KMS-11 (cell line): ENCODE measurements around the gene ATXN2L.
"Not testable (repeated sequence)": the region's sequence is repeated elsewhere in the genome, so short reads cannot be mapped to it uniquely, and the experiment has no call there.

ENCODE experiments used
- H2AFZ ChIP-seq: fragments of 200-600 bp; sonication (generic); 2 replicates; pipeline ENCODE4 v1.6.1; 2016; ENCODE audit warnings: antibody characterized with exemption, mixed run types, low read depth
- H3K27ac ChIP-seq: fragments of 200-600 bp; sonication (generic); 2 replicates; pipeline ENCODE4 v1.6.1; 2016; ENCODE audit warnings: mild to moderate bottlenecking, mixed run types
- H3K27me3 ChIP-seq: fragments of 200-600 bp; sonication (generic); 2 replicates; pipeline ENCODE4 v1.6.1; 2017; ENCODE audit warnings: mild to moderate bottlenecking, low read depth, mixed run types, moderate library complexity; ENCODE audit not compliant: insufficient read depth
- H3K36me3 ChIP-seq: fragments of 200-600 bp; sonication (generic); 2 replicates; pipeline ENCODE4 v1.6.1; 2017; ENCODE audit warnings: mild to moderate bottlenecking, mixed run types; ENCODE audit not compliant: insufficient read depth
- H3K4me1 ChIP-seq: fragments of 200-600 bp; sonication (generic); 2 replicates; pipeline ENCODE4 v1.6.1; 2016; ENCODE audit warnings: mild to moderate bottlenecking, low read depth, mixed run types; ENCODE audit not compliant: poor library complexity, severe bottlenecking
- H3K4me2 ChIP-seq: fragments of 200-600 bp; sonication (generic); 2 replicates; pipeline ENCODE4 v1.7.0; 2016; ENCODE audit warnings: mild to moderate bottlenecking, mixed run types
- H3K4me3 ChIP-seq: fragments of 200-600 bp; sonication (generic); IDR thresholded peaks from 2 replicates; pipeline ENCODE4 v1.6.1; 2017; ENCODE audit warnings: low read depth, low read length, mixed read lengths; ENCODE audit not compliant: insufficient read depth
- H3K79me2 ChIP-seq: fragments of 200-600 bp; sonication (generic); 2 replicates; pipeline ENCODE4 v1.6.1; 2016; ENCODE audit warnings: low read depth, mixed run types; ENCODE audit not compliant: insufficient read depth
- H3K9ac ChIP-seq: fragments of 200-600 bp; sonication (generic); 2 replicates; pipeline ENCODE4 v1.6.1; 2016; ENCODE audit warnings: mild to moderate bottlenecking, mixed run types
- H4K20me1 ChIP-seq: fragments of 200-600 bp; sonication (generic); 2 replicates; pipeline ENCODE4 v1.6.1; 2016; ENCODE audit warnings: mild to moderate bottlenecking, mixed run types; ENCODE audit not compliant: insufficient read depth
- TF ChIP-seq, protein P1 (sequence below): fragments of 200-600 bp; sonication (generic); conservative IDR thresholded peaks from 2 replicates; pipeline ENCODE4 v1.6.1; 2017; ENCODE audit warnings: low read depth, mild to moderate bottlenecking, antibody characterized with exemption, low read length, moderate library complexity, mixed read lengths

ATXN2L gene

DNA sequence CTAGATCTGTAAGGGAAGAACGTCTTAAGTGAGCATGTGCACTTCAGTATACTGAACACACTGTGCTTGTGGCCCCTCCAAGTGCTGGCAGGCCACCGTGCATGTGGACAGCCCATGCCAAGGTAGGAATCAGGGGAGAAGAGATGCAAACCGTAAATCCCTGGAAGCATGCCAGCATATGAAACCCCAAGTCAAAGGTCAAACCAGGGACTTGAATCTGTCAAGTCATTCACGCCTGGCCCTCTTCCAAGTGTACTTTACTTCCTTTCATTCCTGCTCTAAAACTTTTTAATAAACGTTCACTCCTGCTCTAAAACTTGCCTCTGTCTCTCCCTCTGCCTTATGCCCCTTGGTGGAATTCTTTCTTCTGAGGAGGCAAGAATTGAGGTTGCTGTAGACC, 2.8 kb upstream of the ATXN2L start:
- Histone ChIP-seq H2AFZ (no peak overlapping the region), H3K4me1 (peaks cover 21% of the 10 kb centered on the region), H3K4me3 (no peak overlapping the region), H3K9ac (no peak overlapping the region), H3K79me2 (peaks cover 15% of the 10 kb centered on the region), H3K36me3 (peaks cover 1% of the 10 kb centered on the region; the same call in 1 of the 2 replicates), H3K4me2 (no peak overlapping the region), H4K20me1 (no peaks in the 10 kb centered on the region; the same call in 1 of the 2 replicates), H3K27me3 (no peaks in the 10 kb centered on the region), H3K27ac (no peak overlapping the region)
- TF ChIP-seq, protein P1, sequence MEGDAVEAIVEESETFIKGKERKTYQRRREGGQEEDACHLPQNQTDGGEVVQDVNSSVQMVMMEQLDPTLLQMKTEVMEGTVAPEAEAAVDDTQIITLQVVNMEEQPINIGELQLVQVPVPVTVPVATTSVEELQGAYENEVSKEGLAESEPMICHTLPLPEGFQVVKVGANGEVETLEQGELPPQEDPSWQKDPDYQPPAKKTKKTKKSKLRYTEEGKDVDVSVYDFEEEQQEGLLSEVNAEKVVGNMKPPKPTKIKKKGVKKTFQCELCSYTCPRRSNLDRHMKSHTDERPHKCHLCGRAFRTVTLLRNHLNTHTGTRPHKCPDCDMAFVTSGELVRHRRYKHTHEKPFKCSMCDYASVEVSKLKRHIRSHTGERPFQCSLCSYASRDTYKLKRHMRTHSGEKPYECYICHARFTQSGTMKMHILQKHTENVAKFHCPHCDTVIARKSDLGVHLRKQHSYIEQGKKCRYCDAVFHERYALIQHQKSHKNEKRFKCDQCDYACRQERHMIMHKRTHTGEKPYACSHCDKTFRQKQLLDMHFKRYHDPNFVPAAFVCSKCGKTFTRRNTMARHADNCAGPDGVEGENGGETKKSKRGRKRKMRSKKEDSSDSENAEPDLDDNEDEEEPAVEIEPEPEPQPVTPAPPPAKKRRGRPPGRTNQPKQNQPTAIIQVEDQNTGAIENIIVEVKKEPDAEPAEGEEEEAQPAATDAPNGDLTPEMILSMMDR: no peak

DNA sequence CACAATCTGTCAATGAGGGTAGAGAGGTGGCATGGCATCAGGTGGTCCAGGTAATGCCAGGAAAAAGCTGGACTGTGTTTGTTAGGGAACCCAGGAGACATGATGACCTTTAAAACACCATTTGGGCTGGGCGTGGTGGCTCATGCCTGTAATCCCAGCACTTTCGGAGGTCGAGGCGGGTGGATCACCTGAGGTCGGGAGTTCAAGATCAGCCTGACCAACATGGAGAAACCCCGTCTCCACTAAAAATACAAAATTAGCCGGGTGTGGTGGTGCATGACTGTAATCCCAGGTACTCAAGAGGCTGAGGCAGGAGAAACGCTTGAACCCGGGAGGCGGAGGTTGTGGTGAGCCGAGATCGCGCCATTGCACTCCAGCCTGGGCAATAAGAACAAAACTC, 2.3 kb upstream of the ATXN2L start:
- peaks cover 26% of the 10 kb centered on the region for H3K4me1 ChIP-seq
- H2AFZ ChIP-seq, H3K27ac ChIP-seq, H3K36me3 ChIP-seq, H3K9ac ChIP-seq, H4K20me1 ChIP-seq, H3K27me3 ChIP-seq, H3K4me3 ChIP-seq, H3K4me2 ChIP-seq: not testable (repeated sequence)
- peaks cover 21% of the 10 kb centered on the region for H3K79me2 ChIP-seq

DNA sequence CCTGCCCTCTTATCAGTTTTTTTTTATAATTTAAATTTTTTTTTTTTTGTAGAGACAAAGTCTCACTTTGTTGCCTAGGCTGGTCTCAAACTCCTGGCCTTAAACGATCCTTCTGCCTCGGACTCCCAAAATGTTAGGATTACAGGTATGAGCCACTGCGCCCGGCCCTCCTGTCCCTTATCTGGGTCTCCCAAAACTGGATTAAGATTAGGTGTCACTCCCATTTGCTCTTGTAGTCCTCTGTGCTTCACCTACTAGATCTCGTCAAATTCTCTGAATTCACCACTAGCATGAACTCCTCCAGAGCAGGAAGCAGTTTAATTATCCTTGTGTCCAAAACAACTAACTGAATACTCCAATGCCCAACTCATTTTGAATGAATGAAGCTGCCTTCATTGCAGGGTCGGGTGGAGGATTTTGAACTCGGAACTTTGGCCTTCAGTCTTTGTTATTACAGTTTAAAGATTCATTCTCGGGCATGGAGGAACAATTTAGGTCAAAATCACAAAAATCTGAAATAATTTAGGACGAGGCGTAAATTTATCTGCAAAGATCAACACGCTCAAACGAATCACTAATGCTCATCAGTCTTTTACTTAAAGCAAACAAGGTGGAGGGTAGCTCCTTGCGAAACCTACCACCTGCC, 802 bp upstream of the ATXN2L start:
- peaks cover 41% of the 10 kb centered on the region for H3K4me1 ChIP-seq
- H4K20me1 ChIP-seq: no peaks in the 10 kb centered on the region; the same call in 1 of the 2 replicates
- peak overlapping the region; percentile 70 for H3K4me2 ChIP-seq
- H3K27ac ChIP-seq: peak overlapping the region; percentile 96
- H3K9ac ChIP-seq: peak overlapping the region; percentile 97
- peak overlapping the region; percentile 58; the same call in 1 of the 2 replicates for H2AFZ ChIP-seq
- no peak overlapping the region for H3K4me3 ChIP-seq
- peaks cover 4% of the 10 kb centered on the region; the same call in 1 of the 2 replicates for H3K36me3 ChIP-seq
- H3K27me3 ChIP-seq: no peaks in the 10 kb centered on the region
- peaks cover 35% of the 10 kb centered on the region for H3K79me2 ChIP-seq
- TF ChIP-seq, protein P1: no peak

DNA sequence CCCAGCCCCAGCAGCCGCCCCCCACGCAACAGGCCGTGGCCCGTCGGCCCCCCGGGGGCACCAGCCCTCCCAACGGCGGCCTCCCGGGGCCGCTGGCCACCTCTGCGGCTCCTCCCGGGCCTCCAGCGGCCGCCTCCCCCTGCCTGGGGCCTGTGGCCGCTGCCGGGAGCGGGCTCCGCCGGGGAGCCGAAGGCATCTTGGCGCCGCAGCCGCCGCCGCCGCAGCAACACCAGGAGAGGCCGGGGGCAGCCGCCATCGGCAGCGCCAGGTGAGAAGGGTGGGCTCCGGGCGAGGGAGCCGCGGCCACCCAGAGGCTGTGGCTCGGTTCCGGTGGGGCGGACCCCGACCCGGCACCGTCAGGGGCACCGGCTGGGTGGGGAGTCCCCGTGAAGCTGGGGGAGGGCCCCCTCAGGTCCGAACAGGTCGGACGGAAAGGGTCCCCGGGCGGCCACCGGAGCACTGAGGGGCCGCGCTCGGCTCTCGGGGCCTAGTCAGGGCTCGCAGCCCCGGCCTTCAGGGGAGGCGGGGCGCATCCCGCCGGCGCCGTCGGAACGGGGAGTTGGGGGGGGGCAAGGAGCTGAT, 583 bp downstream of the ATXN2L start:
- Histone ChIP-seq H2AFZ (peak overlapping the region; percentile 52), H3K4me2 (peak overlapping the region; percentile 92), H3K79me2 (peaks cover 48% of the 10 kb centered on the region), H3K4me3 (no peak overlapping the region), H3K27ac (peak overlapping the region; percentile 96), H3K27me3 (no peaks in the 10 kb centered on the region), H3K4me1 (peaks cover 41% of the 10 kb centered on the region), H3K36me3 (peaks cover 8% of the 10 kb centered on the region; the same call in 1 of the 2 replicates), H3K9ac (peak overlapping the region; percentile 97), H4K20me1 (no peaks in the 10 kb centered on the region; the same call in 1 of the 2 replicates)
- TF ChIP-seq, protein P1: 0 out of 2 replicates have a peak, but pooled peaks have one; percentile 14
